Anterior cingulate cortex (tissue), 58 donors: Measurements from ENCODE around the gene PARN.
"Not testable (repeated sequence)": the region's sequence is repeated elsewhere in the genome, so short reads cannot be mapped to it uniquely, and the experiment has no call there.

ENCODE experiments used
- DNase-seq, 58 donors: peaks; one replicate each; lab custom pipeline; 2025; lab: John Stamatoyannopoulos, UW

Gene PARN

DNA sequence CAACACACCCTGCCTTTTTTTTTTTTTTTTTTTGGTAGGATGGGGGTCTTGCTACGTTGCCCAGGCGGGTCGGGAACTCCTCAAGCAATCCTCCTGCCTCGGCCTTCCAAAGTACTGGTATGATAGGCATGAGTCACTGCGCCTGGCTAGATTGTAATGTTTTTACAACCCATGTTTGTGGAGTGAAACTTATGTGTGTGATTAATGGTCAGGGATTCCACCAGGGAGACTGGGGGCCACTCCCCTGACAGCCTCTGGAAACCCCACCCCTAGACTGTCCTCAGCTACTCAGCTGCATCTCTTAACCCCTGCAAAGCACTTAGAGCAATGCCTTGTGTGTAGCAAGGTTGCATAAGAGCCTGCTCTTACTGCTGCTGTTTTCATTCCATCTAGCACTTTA, 220.5 kb downstream of the PARN start:
- DNase-seq: no peak

DNA sequence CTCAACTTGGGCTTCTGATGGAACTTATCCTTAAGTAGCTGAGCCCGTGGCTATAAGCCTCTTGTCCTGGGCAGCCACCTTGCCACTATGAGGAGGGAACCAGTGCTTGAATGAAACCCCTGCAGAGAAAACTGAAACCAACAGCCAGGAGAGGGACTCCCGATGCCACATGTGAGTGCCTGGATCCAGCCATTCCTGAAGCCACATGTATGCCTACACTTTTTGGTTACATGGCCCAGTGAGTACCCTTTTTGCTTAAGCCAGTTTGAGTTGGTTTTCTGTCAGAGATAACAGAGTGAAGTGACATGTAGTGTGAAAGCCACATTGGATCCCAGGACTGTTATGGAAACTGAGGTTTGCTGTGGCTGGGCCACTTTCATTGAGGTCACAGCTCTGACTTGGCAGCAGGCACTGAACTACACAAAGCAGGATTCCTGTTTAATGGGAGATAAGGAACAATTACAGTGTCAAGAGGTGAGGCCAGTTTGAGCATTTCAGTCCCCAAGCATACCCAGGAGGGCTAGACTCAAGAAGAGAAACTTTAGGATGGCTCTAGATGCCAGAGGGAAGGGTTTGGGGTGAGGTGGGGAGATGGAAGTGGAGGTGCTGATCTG, 222.2 kb downstream of the PARN start:
- DNase-seq: no peak

DNA sequence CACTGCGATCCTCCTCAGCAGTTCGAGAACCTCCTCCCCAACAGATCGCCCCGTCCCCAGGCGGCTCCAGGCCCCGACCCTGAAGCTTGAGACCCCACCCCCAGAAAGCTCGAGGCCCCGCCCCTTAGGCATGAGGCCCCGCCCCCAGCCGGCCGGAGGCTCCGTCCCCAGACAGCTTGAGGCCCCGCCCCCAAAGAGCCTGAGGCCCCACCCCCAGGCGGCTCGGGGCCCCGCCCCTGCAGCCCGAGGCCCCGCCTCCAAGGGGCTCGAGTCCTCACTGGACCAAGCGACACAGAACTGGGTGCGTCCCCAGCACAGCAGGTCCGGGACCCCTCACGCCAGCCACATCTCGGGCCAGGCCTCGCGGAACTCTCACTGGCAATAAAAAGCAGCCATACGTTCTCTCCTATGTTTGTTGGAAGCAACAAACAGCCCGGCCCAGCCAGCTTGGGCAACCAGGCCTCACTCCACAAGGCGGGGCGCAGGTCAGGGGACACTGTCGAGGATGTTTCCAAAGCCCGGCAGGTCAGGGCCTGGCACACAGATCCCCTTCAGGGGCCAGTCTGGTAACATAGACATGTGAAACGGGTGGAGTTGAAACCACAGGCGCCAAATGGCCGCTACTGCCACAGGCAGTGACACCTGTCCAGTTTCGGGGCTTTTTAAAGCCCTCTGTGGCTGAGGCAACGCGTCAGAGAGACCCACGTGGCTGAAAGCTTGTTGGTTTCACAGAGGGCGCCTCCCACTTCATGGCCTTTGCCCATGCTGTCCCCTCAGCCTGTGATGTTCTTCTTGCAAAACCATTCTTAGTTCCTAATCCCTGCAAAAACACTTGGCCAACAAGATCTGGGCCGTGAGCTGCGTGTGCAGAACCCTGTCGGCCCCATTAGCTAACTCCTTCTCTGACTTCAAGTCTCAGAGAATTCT, 224.2 kb downstream of the PARN start:
- DNase-seq: peak in 3 of 58 donors; percentile 3 to 29 (median 15)

DNA sequence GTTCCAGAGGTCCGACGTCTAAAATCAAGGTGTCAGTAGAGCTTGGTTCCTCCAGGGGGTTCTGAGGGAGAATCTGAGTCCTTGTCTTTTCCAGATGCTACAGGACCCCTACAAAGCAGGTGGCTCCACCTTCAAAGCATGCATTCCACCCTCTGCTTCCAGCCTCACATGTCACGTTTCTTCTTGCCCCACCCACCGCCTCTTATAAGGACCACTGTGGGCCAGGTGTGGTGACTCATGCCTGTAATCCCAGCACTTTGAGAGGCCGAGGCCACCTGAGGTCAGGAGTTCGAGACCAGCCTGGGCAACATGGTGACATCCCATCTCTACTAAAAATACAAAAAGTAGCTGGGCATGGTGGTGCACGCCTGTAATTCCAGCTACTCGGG, 227.1 kb downstream of the PARN start:
- DNase-seq: not testable (repeated sequence)

DNA sequence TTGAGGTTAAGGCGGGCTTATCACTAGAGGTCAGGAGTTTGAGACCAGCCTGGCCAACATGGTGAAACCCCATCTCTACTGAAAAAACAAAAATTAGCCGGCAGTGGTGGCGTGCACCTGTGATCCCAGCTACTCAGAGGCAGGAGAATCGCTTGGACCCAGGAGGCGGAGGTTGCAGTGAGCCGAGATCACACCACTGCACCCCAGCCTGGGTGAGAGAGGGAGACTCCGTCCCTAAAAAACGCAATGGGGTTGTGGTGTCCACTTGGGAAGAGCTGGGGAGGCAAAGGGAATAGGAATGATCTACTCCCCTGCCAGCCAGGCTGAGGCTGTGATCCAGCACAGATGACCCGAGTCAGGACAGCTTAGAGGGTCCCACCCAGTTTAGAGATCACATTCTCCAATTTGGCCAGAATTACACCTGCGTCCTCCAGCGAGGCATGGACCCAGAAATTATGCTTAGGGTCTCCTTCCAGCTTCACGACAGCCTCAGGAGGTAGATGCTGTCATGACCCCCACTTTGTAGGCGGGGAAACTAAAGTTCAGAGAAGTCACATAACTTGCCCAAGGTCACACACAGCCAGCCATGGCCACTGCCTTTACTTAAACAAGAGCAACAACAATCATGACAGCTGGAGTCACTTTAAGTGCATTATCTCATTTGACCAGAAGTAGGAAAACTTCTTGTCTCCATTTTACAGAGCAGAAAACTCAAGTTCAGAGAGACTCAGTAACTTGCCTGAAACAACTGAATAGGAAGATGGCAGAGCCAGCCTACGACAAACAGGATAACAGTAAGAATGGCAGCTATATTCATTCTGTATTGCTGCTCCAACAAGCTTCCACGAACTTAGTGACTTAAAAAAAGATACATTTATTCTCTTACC, 227.7 kb downstream of the PARN start:
- not testable (repeated sequence) for DNase-seq

DNA sequence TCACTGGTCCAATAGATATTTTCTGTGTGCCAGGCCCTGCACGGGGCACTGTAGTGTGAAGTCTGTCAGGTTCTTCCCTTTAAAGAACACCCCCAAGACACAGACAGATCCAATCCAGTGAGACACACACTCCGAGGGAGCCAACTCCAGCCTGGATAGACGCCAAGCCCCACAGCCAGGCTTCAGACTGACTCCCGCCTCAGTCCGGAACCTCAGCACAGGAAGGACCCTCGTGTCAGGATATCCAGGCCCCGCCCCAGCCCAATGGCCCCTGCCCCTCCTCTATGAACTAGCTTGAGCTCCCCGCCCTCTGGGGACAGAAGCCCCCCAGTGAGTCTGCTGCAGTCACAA, 228.4 kb downstream of the PARN start:
- peak in 3 of 58 donors; percentile 1 to 8 (median 3) for DNase-seq

DNA sequence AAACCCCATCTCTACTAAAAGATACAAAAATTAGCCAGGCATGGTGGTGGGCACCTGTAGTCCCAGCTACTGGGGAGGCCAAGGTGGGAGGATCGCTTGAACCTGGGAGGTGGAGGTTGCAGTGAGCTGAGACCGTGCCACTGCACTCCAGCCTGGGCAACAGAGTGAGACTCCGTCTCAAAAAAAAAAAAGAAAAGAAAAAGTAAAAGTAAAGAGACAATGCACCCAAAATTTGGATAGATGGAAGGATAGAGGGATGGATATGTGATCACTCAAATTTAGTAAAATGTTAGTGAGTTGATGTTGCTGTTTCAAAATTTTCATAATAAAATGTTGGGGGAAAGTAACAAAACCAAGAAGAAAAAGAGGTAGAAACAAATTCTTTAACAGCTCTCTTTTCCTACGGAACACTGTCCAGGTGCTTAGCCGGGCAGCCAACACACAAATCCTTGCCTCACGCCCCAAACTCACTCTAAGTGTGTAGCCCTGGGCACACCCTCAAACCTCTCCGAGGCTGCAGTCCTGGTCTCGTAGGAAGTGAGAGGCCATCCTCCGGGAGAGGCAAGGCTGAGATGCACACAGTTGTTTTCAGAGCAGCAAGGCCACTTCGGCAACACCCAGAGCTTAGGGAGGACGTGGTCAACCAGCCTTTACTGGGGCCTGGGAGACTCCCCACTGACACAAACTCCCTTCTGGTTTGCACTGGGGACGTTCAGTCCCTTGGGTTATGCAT, 228.9 kb downstream of the PARN start:
- not testable (repeated sequence) for DNase-seq

DNA sequence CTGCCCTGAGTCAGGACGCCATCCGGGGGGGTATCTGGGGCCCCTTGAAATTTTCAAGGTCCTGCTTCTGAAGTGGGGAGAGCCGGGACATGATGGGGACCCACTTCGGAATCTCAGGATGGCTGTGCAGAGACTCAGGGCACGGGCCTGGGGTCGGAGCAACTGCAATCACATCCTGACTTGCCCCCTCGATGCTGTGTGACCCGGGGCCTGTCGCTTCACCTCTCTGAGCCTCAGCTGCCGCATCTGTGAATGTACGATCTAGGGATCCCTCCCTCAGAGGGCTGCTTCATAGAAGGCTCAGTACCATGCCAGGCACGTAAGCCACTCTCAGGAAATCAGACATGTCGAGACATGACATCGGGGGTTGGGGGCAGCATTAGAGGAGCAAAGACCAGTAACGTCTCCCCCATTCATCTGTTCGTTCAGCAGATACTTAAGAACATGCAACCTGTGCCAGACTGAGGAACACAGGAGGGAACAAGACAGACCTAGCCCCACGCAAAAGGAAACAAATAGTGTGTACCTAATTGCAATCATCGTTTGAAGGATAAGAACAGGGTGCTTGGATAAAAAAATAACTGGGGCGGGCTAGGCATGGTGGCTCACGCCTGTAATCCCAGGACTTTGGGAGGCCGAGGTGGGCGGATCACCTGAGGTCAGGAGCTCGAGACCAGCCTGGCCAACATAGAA, 229.6 kb downstream of the PARN start:
- no peak for DNase-seq

DNA sequence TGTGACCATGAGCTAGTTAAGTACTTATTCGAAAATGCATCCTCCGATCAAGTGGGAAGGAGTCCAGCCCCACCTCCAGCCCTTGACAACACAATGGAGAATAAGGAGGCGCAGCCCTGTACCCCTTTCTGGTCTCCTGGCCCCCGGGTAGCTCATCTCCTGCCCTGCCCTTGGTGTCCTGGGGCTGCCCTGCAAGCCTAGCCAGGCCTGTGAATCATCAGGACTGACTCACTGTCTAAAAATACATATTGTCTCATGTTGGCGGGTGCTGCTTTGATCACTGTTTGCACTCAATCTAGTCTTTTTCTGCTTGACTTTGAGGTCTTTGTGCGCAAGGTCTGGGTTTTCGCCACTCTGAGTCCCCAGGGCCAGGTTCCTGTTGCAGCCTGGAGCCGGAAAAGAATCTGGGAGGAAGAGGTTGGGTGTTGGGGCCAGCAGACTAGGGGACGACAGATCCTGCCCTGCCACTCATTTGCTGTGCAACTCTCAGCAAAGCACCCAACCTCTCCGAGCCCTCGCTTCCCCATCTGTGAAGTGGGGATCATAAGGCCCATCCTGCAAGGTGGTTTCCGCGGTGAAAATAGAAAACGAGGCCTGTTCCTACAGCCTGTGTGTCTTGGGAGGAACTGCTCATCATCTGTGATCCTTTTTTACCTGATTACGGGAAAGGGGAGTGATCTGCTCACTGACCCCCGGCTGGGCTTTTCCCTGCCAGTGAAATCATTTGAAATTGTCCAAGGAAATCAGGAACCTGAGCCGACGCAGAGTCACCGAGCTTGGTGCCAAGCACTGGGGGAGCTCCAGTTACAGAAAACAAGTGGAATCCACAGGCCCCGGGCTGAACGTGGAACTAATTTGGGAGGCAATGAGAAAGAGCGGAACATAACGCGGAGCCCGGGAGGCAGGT, 230.4 kb downstream of the PARN start:
- peak in 22 of 58 donors; percentile 2 to 77 (median 24) for DNase-seq

DNA sequence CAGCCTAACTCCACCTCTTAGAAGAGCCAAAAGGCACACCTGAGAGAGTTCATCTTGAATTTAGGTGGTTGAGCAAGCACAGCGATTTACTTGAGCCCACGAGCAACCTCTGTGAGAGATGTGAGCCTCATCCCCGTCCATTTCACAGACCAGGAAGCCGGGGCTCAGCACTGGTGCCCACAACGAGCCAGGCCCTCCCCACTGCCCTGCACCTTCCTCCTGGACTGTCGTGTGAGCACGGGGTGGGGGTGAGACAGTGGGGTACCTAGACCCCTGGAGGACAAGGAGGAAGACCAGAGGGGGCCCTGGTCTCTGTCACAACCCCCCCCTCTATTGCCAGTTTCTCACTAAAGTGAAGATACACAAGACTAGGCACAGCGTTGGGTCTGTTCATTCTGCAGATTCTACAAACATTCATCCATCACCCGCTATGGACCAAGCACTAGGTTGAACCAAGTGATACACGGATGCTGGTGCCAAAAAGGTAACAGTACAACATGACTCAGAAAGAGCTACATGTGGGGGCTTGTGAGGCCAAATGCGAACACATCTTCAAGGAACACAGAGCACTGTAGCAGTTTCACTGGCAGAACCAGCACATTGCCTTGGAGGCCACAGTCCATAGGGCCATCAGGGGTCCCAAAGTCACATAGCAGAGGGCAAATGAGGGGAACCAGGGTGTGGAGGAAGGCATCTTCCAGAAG, 231.9 kb downstream of the PARN start:
- no peak for DNase-seq

DNA sequence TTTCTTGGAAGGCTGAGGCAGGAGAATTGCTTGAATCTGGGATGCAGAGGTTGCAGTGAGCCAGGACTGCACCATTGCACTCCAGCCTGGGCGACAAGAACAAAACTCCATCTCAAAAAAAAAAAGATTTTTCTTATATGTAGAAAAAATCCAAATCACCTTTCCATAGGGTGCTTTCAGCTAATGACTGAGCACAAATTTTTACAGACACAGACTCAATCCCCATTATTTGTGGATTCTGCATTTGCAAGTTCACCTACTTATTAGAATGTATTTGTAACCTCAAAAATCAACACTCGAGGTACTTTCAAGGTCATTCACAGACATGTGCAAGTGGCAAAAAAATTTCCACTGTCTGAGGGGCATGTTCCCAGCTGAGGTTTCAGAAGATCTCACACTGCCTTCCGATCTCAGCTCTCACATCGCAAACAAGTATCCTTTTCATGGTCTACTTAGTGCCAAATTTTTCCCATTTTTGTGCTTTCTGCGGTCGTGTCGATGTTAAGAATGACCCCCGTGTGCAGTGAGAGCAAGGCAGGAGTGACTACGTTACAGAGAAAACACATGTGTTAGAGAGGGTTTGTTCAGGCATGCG, 234.3 kb downstream of the PARN start:
- not testable (repeated sequence) for DNase-seq

DNA sequence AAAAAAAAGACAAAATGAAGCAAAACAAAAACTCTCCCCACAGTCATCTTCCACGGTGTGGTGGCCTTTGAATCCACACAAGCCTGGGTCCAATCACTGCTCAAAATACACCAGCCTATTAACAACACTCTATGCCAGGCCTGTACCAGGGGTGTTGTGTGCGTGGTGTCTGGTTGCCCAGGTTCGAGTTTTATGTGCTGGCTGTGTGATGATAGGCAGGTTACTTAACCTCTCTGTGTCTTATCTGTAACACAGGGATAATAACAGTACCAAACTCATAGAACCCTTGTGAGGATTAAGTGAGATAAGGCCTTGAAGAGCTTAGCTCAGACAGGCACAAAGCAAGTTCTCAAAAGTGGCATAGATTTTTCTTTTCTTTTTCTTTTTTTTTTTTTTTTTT, 235.2 kb downstream of the PARN start:
- no peak for DNase-seq

DNA sequence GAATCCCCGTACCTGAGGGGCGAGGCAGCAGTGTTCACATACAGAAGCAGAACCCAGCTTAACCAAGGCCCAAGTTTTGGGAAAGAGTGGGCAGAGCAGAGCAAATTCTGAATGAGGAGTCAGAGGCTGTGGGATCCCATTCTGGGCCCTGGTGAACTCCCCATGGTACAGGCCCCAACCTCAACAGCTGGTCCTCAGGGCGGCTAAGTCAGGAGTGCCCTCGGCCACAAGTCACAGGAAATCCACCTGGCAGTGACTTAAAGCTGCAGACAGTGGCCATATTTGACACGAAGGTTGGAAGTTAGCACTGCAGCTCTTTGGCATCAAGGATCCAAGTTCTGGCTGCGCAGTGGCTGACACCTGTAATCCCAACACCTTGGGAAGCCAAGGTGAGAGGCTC, 237.1 kb downstream of the PARN start:
- DNase-seq: no peak

DNA sequence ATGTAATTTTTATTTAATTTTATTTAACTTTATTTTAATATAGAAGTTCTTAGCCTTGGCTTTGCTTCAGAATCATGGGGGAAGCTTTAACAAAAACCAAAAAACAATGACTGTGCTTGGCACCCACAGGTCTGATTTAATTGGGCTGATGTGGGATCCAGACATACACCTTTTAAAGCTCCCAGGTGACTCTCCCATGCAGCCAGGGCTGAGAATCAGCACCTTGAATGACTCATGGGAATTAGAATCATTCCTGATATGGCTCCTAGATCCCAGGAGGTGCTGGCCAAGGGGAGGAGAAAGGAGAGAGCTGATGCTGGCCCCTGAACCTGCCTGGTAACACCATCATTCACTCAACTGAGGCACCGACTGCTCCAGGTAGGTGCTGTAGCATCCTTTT, 240.7 kb downstream of the PARN start:
- DNase-seq: no peak

DNA sequence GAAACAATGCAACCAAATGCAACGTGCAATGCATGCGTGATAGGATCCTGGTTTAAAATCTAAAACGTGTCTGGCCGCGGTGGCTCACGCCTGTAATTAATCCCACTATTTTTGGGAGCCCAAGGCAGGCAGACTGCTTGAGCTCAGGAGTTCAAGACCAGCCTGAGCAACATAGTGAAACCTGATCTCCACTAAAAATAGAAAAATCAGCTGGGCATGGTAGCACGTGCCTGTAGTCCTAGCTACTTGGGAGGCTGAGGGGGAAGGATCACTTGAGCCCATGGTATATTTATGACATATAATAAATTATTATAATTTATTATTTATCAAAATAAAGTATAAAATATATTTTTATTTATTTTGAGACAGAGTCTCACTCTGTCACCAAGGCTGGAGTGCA, 241.8 kb downstream of the PARN start:
- no peak for DNase-seq

DNA sequence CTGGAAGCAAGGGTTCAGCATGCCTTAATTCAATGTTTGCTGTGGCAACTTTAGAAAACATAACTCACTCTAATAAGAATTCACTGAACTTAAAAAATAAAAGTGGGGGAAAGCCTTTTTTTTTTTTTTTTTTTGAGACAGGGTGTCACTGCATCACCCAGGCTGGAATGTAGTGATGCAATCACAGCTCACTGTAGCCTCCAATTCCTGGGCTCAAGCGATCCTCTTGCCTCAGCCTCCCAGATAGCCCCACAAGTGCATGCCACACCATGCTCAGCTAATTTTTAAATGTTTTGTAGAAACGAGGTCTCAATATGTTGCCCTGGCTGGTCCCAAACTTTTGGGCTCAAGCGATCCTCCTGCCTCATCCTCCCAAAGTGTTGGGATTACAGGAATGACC, 243.9 kb downstream of the PARN start:
- DNase-seq: no peak
